Epithelial cell of proximal tubule (primary cell): Measurements from ENCODE around the gene CFAP107. TPM values are rescaled to one million over a fixed set of nuclear protein-coding genes. Genes with fewer than 3 reads are reported as not detected.

Experiments
- DNase-seq: peaks from one replicate; pipeline ENCODE4 v3.0.0-alpha.2; 2011; ENCODE audit warnings: low read depth
- H3K4me3 ChIP-seq: 2 replicates; pipeline ENCODE4 v1.5.1; 2011; ENCODE audit warnings: low read depth, mild to moderate bottlenecking, low read length
- CTCF ChIP-seq: conservative IDR thresholded peaks from 2 replicates; pipeline ENCODE4 v1.5.1; 2012; ENCODE audit warnings: low read depth, mild to moderate bottlenecking, low read length
- total RNA-seq: library from RNA; depleted of rRNA; stranded (reverse); fragments of >200 nt; gene quantifications from 2 replicates; pipeline ENCODE4 v1.2.3, GENCODE V29; 2015

The CFAP107 gene
- total RNA-seq, 1 donor from 2014 or later: not detected

GRCh38 chr1:12756768-12757413 is 10.9 kb downstream of the CFAP107 start:
- H3K4me3 ChIP-seq: no peak overlapping the region
- no peak for DNase-seq
- no peak for TF ChIP-seq CTCF

GRCh38 chr1:12757836-12758235 is 11.8 kb downstream of the CFAP107 start:
- DNase-seq: no peak
- no peak for TF ChIP-seq CTCF
- no peak overlapping the region for H3K4me3 ChIP-seq

GRCh38 chr1:12760256-12760795 is 14.3 kb downstream of the CFAP107 start:
- H3K4me3 ChIP-seq: no peak overlapping the region
- TF ChIP-seq CTCF: no peak
- DNase-seq: no peak

GRCh38 chr1:12761781-12762180 is 15.8 kb downstream of the CFAP107 start:
- TF ChIP-seq CTCF: no peak
- DNase-seq: no peak
- no peak overlapping the region for H3K4me3 ChIP-seq

- no peak overlapping the region for H3K4me3 ChIP-seq
- no peak for TF ChIP-seq CTCF
- DNase-seq: no peak
Observed at GRCh38 chr1:12762766-12763165, 16.8 kb downstream of the CFAP107 start.

- no peak for DNase-seq
- H3K4me3 ChIP-seq: no peak overlapping the region
Observed at GRCh38 chr1:12763479-12763878, 17.5 kb downstream of the CFAP107 start.

More at GRCh38 chr1:12763479-12763878, 17.5 kb downstream of the CFAP107 start:
- TF ChIP-seq CTCF: no peak
